ENCODE data around the gene ZFY.

ZFY gene

GRCh38 chrY:2934861-2935715, at the start of gene ZFY:
ZFY (plus strand) TSS chrY:2935381; CDS start chrY:2953937, 18,556 bp downstream.
- DNase-seq (ENCODE audit: low spot score), result no peak

- DNase-seq (ENCODE audit: low spot score), result no peak
These were observed 49.3 kb upstream of the ZFY start for GRCh38 chrY:2885880-2886279.

- no peak for DNase-seq (ENCODE audit: low spot score)
These were observed 47.8 kb upstream of the ZFY start for GRCh38 chrY:2887386-2887785.

- DNase-seq (ENCODE audit: low spot score), result no peak
These were observed 47.2 kb upstream of the ZFY start for GRCh38 chrY:2887955-2888354.

- DNase-seq (ENCODE audit: low spot score), result no peak
These were observed 41.7 kb upstream of the ZFY start for GRCh38 chrY:2893471-2893870.

GRCh38 chrY:2896050-2896449, 39.1 kb upstream of the ZFY start:
- no peak for DNase-seq (ENCODE audit: low spot score)

GRCh38 chrY:2907356-2907755, 27.8 kb upstream of the ZFY start:
- no peak for DNase-seq (ENCODE audit: low spot score)

- DNase-seq (ENCODE audit: low spot score), result no peak
These were observed 21.9 kb upstream of the ZFY start for GRCh38 chrY:2913066-2913815.

- DNase-seq (ENCODE audit: low spot score), result no peak
These were observed 1.1 kb upstream of the ZFY start for GRCh38 chrY:2934078-2934477.

- no peak for DNase-seq (ENCODE audit: low spot score)
These were observed 695 bp downstream of the ZFY start for GRCh38 chrY:2935716-2936435.

- no peak for DNase-seq (ENCODE audit: low spot score)
These were observed 1.2 kb downstream of the ZFY start for GRCh38 chrY:2936436-2936750.

- DNase-seq (ENCODE audit: low spot score), result no peak
These were observed 2.0 kb downstream of the ZFY start for GRCh38 chrY:2937149-2937548.

- no peak for DNase-seq (ENCODE audit: low spot score)
These were observed 14.5 kb downstream of the ZFY start for GRCh38 chrY:2949590-2950252.

- no peak for DNase-seq (ENCODE audit: low spot score)
These were observed 15.5 kb downstream of the ZFY start for GRCh38 chrY:2950655-2951054.

GRCh38 chrY:2952912-2953311, 17.7 kb downstream of the ZFY start:
- DNase-seq (ENCODE audit: low spot score), result no peak

GRCh38 chrY:2954735-2955134, 19.6 kb downstream of the ZFY start:
- DNase-seq (ENCODE audit: low spot score), result no peak

GRCh38 chrY:2955561-2955960, 20.4 kb downstream of the ZFY start:
- DNase-seq (ENCODE audit: low spot score), result no peak

- DNase-seq (ENCODE audit: low spot score), result no peak
These were observed 26.9 kb downstream of the ZFY start for GRCh38 chrY:2962061-2962460.

GRCh38 chrY:2964814-2965213, 29.6 kb downstream of the ZFY start:
- DNase-seq (ENCODE audit: low spot score), result no peak

GRCh38 chrY:2965629-2966028, 30.4 kb downstream of the ZFY start:
- DNase-seq (ENCODE audit: low spot score), result no peak

- no peak for DNase-seq (ENCODE audit: low spot score)
These were observed 34.4 kb downstream of the ZFY start for GRCh38 chrY:2969561-2969960.

GRCh38 chrY:2972708-2973107, 37.5 kb downstream of the ZFY start:
- no peak for DNase-seq (ENCODE audit: low spot score)
